GM19324 (cell line): ENCODE results near the gene MPEG1.

Experiments used
- ATAC-seq: cut with Tn5 transposase; IDR thresholded peaks from one replicate; pipeline ENCODE4 v1.9.1; 2021; ENCODE audit warnings: mild to moderate bottlenecking, moderate library complexity; ENCODE audit not compliant: unreplicated experiment, low FRiP score

Gene MPEG1

GRCh38 chr11:59173080-59173963 is 39.4 kb downstream of the MPEG1 start:
- no peak for ATAC-seq

DNA sequence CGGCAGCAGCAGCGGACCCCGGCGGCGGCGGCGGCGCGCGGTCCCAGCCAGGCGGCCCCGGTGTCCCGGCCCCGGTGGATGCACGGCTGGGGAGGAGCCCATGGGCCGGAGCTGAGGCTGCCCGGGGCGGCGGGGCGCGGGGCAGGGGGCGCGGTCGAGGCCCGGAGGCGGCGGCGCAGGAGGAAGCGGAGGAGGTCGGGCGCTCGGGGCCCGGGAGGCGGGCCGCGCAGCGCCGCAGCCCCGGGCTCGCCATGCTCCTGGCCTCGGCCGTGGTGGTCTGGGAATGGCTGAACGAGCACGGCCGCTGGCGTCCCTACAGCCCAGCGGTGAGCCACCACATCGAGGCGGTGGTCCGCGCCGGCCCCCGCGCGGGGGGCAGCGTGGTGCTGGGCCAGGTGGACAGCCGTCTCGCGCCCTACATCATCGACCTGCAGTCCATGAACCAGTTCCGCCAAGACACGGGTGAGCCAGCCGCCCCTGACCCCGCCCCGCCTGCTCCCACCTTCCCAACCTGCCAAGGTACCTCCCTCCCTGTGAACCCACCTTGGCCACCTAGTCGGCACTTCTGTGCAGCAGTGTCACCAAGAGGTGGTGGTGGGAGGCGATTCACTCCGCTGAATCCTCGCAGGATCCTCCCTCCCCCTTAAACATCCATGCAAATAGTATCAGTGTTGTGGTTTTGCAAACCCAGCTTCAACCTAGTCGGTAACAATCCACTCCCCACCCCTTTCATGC is 40.2 kb downstream of the MPEG1 start:
- peak; percentile 45 for ATAC-seq

- peak; percentile 86 for ATAC-seq
Measured at GRCh38 chr11:59171508-59172322, 41.0 kb downstream of the MPEG1 start, which contains the start of gene DTX4. Gene DTX4 (plus strand): TSS chr11:59172132. CDS start chr11:59172596, 464 bp downstream.

GRCh38 chr11:59164028-59164427 is 48.7 kb downstream of the MPEG1 start:
- ATAC-seq = no peak
